ENCODE measurements around the gene ITGA7.

GRCh38 chr12:55728939-55729818 is 21.5 kb upstream of the ITGA7 start, which contains the start of gene CD63:
- TF ChIP-seq CTCF (IDR thresholded peaks at IDR 0.05) (peak in 2 of 5 experiments; percentile 20 to 22), POLR2A (IDR thresholded peaks at IDR 0.05) (peak; percentile 89 to 90)

All from tibial nerve (tissue), 3 donors.